ENCODE results near the gene GRIPAP1. TPM values are rescaled to one million over a fixed set of nuclear protein-coding genes. Genes with fewer than 3 reads are reported as not detected.

GRIPAP1 gene
- total and polyA plus RNA-seq, 2 of the 13 experiments (the other 11 are each of a cell fraction or from before 2014, with no cell fraction given), result 16.1 to 22.6 TPM

DNA sequence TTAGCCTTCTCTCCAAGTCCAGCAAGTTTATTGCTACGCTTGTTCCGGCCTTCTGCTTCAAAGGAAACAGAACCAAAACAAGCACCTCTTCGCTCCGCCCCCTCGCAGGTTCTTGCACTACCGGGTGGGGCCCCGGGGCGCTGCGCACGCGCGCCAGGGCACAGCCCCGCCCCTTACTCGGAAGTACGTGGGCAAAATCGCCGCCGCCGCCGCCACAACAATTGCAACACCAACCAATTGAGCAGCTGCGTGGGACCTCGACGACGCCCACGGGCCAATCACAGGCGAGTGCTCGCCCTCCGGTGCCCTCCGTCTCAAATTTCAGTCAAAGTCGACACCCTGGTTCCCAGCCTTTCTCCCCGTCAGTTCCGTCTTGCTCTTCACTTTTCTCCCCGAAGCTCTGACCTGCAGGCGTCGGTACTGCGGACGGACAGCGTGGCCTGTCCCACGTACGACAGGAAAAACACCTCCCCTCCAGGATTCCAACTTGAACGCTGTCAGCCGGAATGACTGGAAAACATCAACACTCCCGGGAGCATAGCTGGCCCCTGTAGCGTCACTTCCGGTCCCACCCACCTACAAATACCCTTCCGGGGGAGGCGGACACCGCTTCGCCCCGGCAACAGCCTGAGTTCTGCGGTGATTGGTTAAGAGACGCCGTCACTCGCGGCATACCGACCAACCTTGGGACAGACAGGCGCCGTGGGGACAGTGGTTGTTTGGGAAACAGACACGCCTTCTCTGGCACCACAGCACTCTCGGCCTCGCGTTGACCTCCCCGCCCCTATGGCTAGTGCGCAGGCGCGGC is 44.0 kb downstream of the GRIPAP1 start (continued):
- TF ChIP-seq, protein P1, sequence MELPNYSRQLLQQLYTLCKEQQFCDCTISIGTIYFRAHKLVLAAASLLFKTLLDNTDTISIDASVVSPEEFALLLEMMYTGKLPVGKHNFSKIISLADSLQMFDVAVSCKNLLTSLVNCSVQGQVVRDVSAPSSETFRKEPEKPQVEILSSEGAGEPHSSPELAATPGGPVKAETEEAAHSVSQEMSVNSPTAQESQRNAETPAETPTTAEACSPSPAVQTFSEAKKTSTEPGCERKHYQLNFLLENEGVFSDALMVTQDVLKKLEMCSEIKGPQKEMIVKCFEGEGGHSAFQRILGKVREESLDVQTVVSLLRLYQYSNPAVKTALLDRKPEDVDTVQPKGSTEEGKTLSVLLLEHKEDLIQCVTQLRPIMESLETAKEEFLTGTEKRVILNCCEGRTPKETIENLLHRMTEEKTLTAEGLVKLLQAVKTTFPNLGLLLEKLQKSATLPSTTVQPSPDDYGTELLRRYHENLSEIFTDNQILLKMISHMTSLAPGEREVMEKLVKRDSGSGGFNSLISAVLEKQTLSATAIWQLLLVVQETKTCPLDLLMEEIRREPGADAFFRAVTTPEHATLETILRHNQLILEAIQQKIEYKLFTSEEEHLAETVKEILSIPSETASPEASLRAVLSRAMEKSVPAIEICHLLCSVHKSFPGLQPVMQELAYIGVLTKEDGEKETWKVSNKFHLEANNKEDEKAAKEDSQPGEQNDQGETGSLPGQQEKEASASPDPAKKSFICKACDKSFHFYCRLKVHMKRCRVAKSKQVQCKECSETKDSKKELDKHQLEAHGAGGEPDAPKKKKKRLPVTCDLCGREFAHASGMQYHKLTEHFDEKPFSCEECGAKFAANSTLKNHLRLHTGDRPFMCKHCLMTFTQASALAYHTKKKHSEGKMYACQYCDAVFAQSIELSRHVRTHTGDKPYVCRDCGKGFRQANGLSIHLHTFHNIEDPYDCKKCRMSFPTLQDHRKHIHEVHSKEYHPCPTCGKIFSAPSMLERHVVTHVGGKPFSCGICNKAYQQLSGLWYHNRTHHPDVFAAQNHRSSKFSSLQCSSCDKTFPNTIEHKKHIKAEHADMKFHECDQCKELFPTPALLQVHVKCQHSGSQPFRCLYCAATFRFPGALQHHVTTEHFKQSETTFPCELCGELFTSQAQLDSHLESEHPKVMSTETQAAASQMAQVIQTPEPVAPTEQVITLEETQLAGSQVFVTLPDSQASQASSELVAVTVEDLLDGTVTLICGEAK (IDR thresholded peaks at IDR 0.05), result peak; percentile 40; the same call in 1 of the 2 replicates
- TF ChIP-seq, protein P1 (CRISPR knock-in tag; IDR thresholded peaks at IDR 0.05), result no peak
- TF ChIP-seq ZNF709 (CRISPR knock-in tag; IDR thresholded peaks at IDR 0.05) (0 out of 2 replicates have a peak, but pooled peaks have one; percentile 53), ATF1 (CRISPR knock-in tag; IDR thresholded peaks at IDR 0.05) (peak; percentile 89), SKI (IDR thresholded peaks at IDR 0.05; ENCODE audit: partially characterized antibody) (peak; percentile 65), KDM5A (IDR thresholded peaks at IDR 0.05; ENCODE audit: borderline replicate concordance, low read length) (peak; percentile 80; the same call in 1 of the 2 replicates), CHCHD3 (CRISPR knock-in tag; IDR thresholded peaks at IDR 0.05) (no peak), SAP130 (CRISPR knock-in tag; IDR thresholded peaks at IDR 0.05; ENCODE audit: low read depth) (peak; percentile 57), TBX2 (CRISPR knock-in tag; IDR thresholded peaks at IDR 0.05; ENCODE audit: borderline replicate concordance) (peak; percentile 45; the same call in 1 of the 2 replicates), GATAD1 (CRISPR knock-in tag; IDR thresholded peaks at IDR 0.05) (peak; percentile 85), SIX4 (CRISPR knock-in tag; IDR thresholded peaks at IDR 0.05) (peak; percentile 94), ZNF263 (CRISPR knock-in tag; IDR thresholded peaks at IDR 0.05) (no peak), IRF2 (CRISPR knock-in tag; IDR thresholded peaks at IDR 0.05) (peak; percentile 50; the same call in 1 of the 2 replicates), NFKB2 (CRISPR knock-in tag; IDR thresholded peaks at IDR 0.05; ENCODE audit: borderline replicate concordance) (0 out of 2 replicates have a peak, but pooled peaks have one; percentile 35), ZNF784 (CRISPR knock-in tag; IDR thresholded peaks at IDR 0.05; ENCODE audit: borderline replicate concordance) (no peak)
- TF ChIP-seq, protein P2, sequence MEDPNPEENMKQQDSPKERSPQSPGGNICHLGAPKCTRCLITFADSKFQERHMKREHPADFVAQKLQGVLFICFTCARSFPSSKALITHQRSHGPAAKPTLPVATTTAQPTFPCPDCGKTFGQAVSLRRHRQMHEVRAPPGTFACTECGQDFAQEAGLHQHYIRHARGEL (CRISPR knock-in tag; IDR thresholded peaks at IDR 0.05), result no peak
- TF ChIP-seq, protein P3, sequence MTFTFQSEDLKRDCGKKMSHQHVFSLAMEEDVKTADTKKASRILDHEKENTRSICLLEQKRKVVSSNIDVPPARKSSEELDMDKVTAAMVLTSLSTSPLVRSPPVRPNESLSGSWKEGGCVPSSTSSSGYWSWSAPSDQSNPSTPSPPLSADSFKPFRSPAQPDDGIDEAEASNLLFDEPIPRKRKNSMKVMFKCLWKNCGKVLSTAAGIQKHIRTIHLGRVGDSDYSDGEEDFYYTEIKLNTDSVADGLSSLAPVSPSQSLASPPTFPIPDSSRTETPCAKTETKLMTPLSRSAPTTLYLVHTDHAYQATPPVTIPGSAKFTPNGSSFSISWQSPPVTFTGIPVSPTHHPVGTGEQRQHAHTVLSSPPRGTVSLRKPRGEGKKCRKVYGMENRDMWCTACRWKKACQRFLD (CRISPR knock-in tag; IDR thresholded peaks at IDR 0.05; ENCODE audit: borderline replicate concordance), result no peak
